Natural killer cell (primary cell): Measurements from ENCODE around the gene PNMA6F. TPM values are rescaled to one million over a fixed set of nuclear protein-coding genes. Genes with fewer than 3 reads are reported as not detected.

Experiments used
- ATAC-seq, 3 donors: fragments of 150-1000 bp in 2 of 3; fragments of 200-7000 bp in 1 of 3; cut with Tn5 transposase; 1 replicate in 1 of 3; 2 replicates in 2 of 3; pipeline ENCODE4 v1.10.0; 2021; ENCODE audit warnings: mild to moderate bottlenecking in 2 of 3, moderate library complexity in 2 of 3
- DNase-seq, 2 donors: peaks; one replicate each; pipeline versions ENCODE4 v3.0.0 to v3.0.0-alpha.2; 2013 to 2021; ENCODE audit warnings: mixed read lengths in 1 of 2
- H3K27ac ChIP-seq: one replicate; pipeline ENCODE4 v1.5.1; 2013; ENCODE audit warnings: mild to moderate bottlenecking, low read length
- H3K27me3 ChIP-seq: one replicate; pipeline ENCODE4 v1.6.1; 2013; ENCODE audit warnings: low read length; ENCODE audit not compliant: control insufficient read depth, insufficient read depth
- H3K36me3 ChIP-seq: one replicate; pipeline ENCODE4 v1.6.1; 2013; ENCODE audit warnings: low read length; ENCODE audit not compliant: control insufficient read depth, insufficient read depth
- H3K4me1 ChIP-seq: one replicate; pipeline ENCODE4 v1.6.1; 2013; ENCODE audit warnings: low read length; ENCODE audit not compliant: control insufficient read depth, insufficient read depth
- H3K4me3 ChIP-seq: one replicate; pipeline ENCODE4 v1.5.1; 2013; ENCODE audit warnings: low read length
- H3K9me3 ChIP-seq: one replicate; pipeline ENCODE4 v1.6.1; 2013; ENCODE audit warnings: low read length; ENCODE audit not compliant: control insufficient read depth, insufficient read depth
- H3K27ac Mint-ChIP-seq, 2 donors: one replicate each; pipeline ENCODE4 v1.8.0; 2022; ENCODE audit warnings: mild to moderate bottlenecking in 2 of 2, mixed read lengths in 2 of 2, moderate library complexity in 1 of 2
- H3K27me3 Mint-ChIP-seq, 2 donors: one replicate each; pipeline ENCODE4 v1.8.0; 2022; ENCODE audit warnings: low read depth in 2 of 2, mixed read lengths in 2 of 2
- H3K36me3 Mint-ChIP-seq: one replicate; pipeline ENCODE4 v1.8.0; 2022; ENCODE audit warnings: mixed read lengths
- H3K4me1 Mint-ChIP-seq, 2 donors: one replicate each; pipeline ENCODE4 v1.8.0; 2022; ENCODE audit warnings: mixed read lengths in 2 of 2
- H3K4me3 Mint-ChIP-seq: one replicate; pipeline ENCODE4 v1.8.0; 2022; ENCODE audit warnings: mild to moderate bottlenecking, moderate library complexity, mixed read lengths
- H3K9me3 Mint-ChIP-seq, 2 donors: one replicate each; pipeline ENCODE4 v1.8.0; 2022; ENCODE audit warnings: mixed read lengths in 2 of 2
- CTCF ChIP-seq: fragments of 200-600 bp; IDR thresholded peaks from one replicate; pipeline ENCODE4 v1.8.0; 2022; ENCODE audit warnings: antibody characterized with exemption
- WGBS: methylation state at CpG from one replicate; pipeline ENCODE4 v1.1.7; 2013; ENCODE audit warnings: missing lambda C conversion rate; ENCODE audit not compliant: insufficient coverage; 5-methylcytosine and 5-hydroxymethylcytosine counted together
- intact Hi-C: fragments of 100-400 bp; cut with micrococcal nuclease; formaldehyde crosslinking; loops from one replicate; pipeline ENCODE4 v1.14.2; 2022
- total RNA-seq, 4 donors: library from RNA; stranded (reverse); fragments of 120-200 nt in 1 of 4; gene quantifications; one replicate each; pipeline versions ENCODE4 v1.2.3 to v1.2.4, GENCODE V29; 2013 to 2022

PNMA6F gene
- total RNA-seq, 3 donors from 2014 or later (not counting 1 experiment from before 2014, with no cell fraction given) = not detected

- Mint-ChIP-seq H3K36me3 (no peaks in the 10 kb centered on the region), H3K27me3 (peaks cover 0 to 6% of the 10 kb centered on the region in 2 donors), H3K4me1 (no peaks in the 10 kb centered on the region), H3K9me3 (no peaks in the 10 kb centered on the region), H3K4me3 (no peak overlapping the region), H3K27ac (no peak overlapping the region)
- no peaks in the 10 kb centered on the region for H3K36me3 ChIP-seq
- H3K9me3 ChIP-seq = no peaks in the 10 kb centered on the region
- 96% methylated on average over 3 of the region's 5 CpGs for WGBS
- intact Hi-C loops = no loop called here
- H3K27ac ChIP-seq = no peak overlapping the region
- H3K4me3 ChIP-seq = no peak overlapping the region
- ATAC-seq = no peak
- no peak for TF ChIP-seq CTCF
- no peak for DNase-seq
- H3K4me1 ChIP-seq = no peaks in the 10 kb centered on the region
- H3K27me3 ChIP-seq = no peaks in the 10 kb centered on the region
These were observed 9.5 kb downstream of the PNMA6F start for GRCh38 chrX:153312041-153312440.

GRCh38 chrX:153310901-153311300, 10.7 kb downstream of the PNMA6F start:
- intact Hi-C loops = no loop called here
- no peak overlapping the region for H3K27ac Mint-ChIP-seq
- no peak for TF ChIP-seq CTCF
- H3K9me3 Mint-ChIP-seq = no peaks in the 10 kb centered on the region
- H3K4me3 Mint-ChIP-seq = no peak overlapping the region
- Histone ChIP-seq H3K27ac (no peak overlapping the region), H3K27me3 (no peaks in the 10 kb centered on the region), H3K9me3 (no peaks in the 10 kb centered on the region), H3K4me3 (no peak overlapping the region), H3K4me1 (no peaks in the 10 kb centered on the region), H3K36me3 (no peaks in the 10 kb centered on the region)
- DNase-seq = no peak
- H3K27me3 Mint-ChIP-seq = peaks cover 0 to 6% of the 10 kb centered on the region in 2 donors
- no peaks in the 10 kb centered on the region for H3K36me3 Mint-ChIP-seq
- ATAC-seq = no peak
- WGBS = 91% methylated on average over 9 of the region's 9 CpGs
- no peaks in the 10 kb centered on the region for H3K4me1 Mint-ChIP-seq

- no peaks in the 10 kb centered on the region for H3K9me3 Mint-ChIP-seq
- peaks cover 14 to 24% of the 10 kb centered on the region in 2 donors for H3K27me3 Mint-ChIP-seq
- no peak for DNase-seq
These were observed 14.0 kb downstream of the PNMA6F start for GRCh38 chrX:153307276-153308178.

More at GRCh38 chrX:153307276-153308178, 14.0 kb downstream of the PNMA6F start:
- Mint-ChIP-seq H3K27ac (no peak overlapping the region), H3K36me3 (no peaks in the 10 kb centered on the region), H3K4me1 (no peaks in the 10 kb centered on the region), H3K4me3 (no peak overlapping the region)
- Histone ChIP-seq H3K36me3 (no peaks in the 10 kb centered on the region), H3K4me3 (no peak overlapping the region), H3K4me1 (no peaks in the 10 kb centered on the region), H3K27ac (no peak overlapping the region), H3K27me3 (no peaks in the 10 kb centered on the region), H3K9me3 (no peaks in the 10 kb centered on the region)
- intact Hi-C loops = no loop called here
- 82% methylated on average over 8 of the region's 12 CpGs for WGBS
- TF ChIP-seq CTCF = no peak
- ATAC-seq = no peak
